Smooth muscle cell (in vitro differentiated cells): Measurements from ENCODE around the gene ADORA3. TPM values are rescaled to one million over a fixed set of nuclear protein-coding genes. Genes with fewer than 3 reads are reported as not detected.

Experiments used
- DNase-seq: peaks from one replicate; lab custom pipeline; 2025; ENCODE audit not compliant: unreplicated experiment; lab: John Stamatoyannopoulos, UW
- H2AFZ ChIP-seq: fragments of 200-600 bp; sonication (generic); 2 replicates; pipeline ENCODE4 v1.6.0; 2016; ENCODE audit warnings: antibody characterized with exemption, low read depth, mild to moderate bottlenecking
- H3F3A ChIP-seq: fragments of 200-600 bp; sonication (generic); 2 replicates; pipeline ENCODE4 v1.6.0; 2017; ENCODE audit warnings: antibody characterized with exemption, low read depth
- H3K27ac ChIP-seq: fragments of 200-600 bp; sonication (generic); 2 replicates; pipeline ENCODE4 v1.5.1; 2016; ENCODE audit warnings: low read depth, mild to moderate bottlenecking
- H3K27me3 ChIP-seq: fragments of 200-600 bp; sonication (generic); 2 replicates; pipeline ENCODE4 v1.6.1; 2016; ENCODE audit warnings: low read depth, mild to moderate bottlenecking
- H3K36me3 ChIP-seq: fragments of 200-600 bp; sonication (generic); 2 replicates; pipeline ENCODE4 v1.5.1; 2016; ENCODE audit warnings: low read depth
- H3K4me1 ChIP-seq: fragments of 200-600 bp; sonication (generic); 2 replicates; pipeline ENCODE4 v1.5.1; 2016; ENCODE audit warnings: low read depth
- H3K4me2 ChIP-seq: fragments of 200-600 bp; sonication (generic); 2 replicates; pipeline ENCODE4 v1.6.0; 2016; ENCODE audit warnings: mild to moderate bottlenecking
- H3K4me3 ChIP-seq: fragments of 200-600 bp; sonication (generic); 2 replicates; pipeline ENCODE4 v1.5.1; 2016; ENCODE audit warnings: mild to moderate bottlenecking
- H3K79me2 ChIP-seq: fragments of 200-600 bp; sonication (generic); 2 replicates; pipeline ENCODE4 v1.6.0; 2016; ENCODE audit warnings: low read depth, mild to moderate bottlenecking
- H3K9ac ChIP-seq: fragments of 200-600 bp; sonication (generic); 2 replicates; pipeline ENCODE4 v1.6.0; 2016; ENCODE audit warnings: low read depth
- H3K9me3 ChIP-seq: fragments of 200-600 bp; sonication (generic); replicated peaks from 2 replicates; pipeline ENCODE4 v1.5.1; 2016; ENCODE audit warnings: low read depth
- H4K20me1 ChIP-seq: fragments of 200-600 bp; sonication (generic); 2 replicates; pipeline ENCODE4 v1.6.0; 2016; ENCODE audit warnings: low read depth
- WGBS: methylation state at CpG from one replicate; pipeline ENCODE4 v1.1.7; 2016; ENCODE audit warnings: low lambda C conversion rate; 5-methylcytosine and 5-hydroxymethylcytosine counted together
- polyA plus RNA-seq: library from polyadenylated mRNA; unstranded; fragments of >200 nt; fragmentation: Nextera tagmentation; extraction: Ambion mirVana; gene quantifications from 2 replicates; pipeline ENCODE4 v1.2.1, GENCODE V29; 2016
- total RNA-seq: library from RNA; depleted of rRNA; stranded (reverse); fragments of >200 nt; gene quantifications from 2 replicates; pipeline ENCODE4 v1.2.3, GENCODE V29; 2014
- TF ChIP-seq, protein P1 (sequence below): fragments of 200-600 bp; sonication (generic); IDR thresholded peaks from 2 replicates; pipeline ENCODE4 v1.5.1; 2017; ENCODE audit warnings: borderline replicate concordance, mild to moderate bottlenecking, antibody characterized with exemption; ENCODE audit not compliant: insufficient read depth, poor library complexity, severe bottlenecking

The ADORA3 gene
- total and polyA plus RNA-seq, 2 experiments from 2014 or later: not detected

- no peaks in the 10 kb centered on the region for H3K4me1 ChIP-seq
- no peaks in the 10 kb centered on the region for H3F3A ChIP-seq
- DNase-seq: no peak
- H3K4me2 ChIP-seq: no peak overlapping the region
- H3K36me3 ChIP-seq: no peaks in the 10 kb centered on the region
- H3K27ac ChIP-seq: no peak overlapping the region
- H2AFZ ChIP-seq: no peak overlapping the region
- no peaks in the 10 kb centered on the region for H4K20me1 ChIP-seq
- H3K9ac ChIP-seq: no peak overlapping the region
- H3K27me3 ChIP-seq: no peaks in the 10 kb centered on the region
- TF ChIP-seq, protein P1, sequence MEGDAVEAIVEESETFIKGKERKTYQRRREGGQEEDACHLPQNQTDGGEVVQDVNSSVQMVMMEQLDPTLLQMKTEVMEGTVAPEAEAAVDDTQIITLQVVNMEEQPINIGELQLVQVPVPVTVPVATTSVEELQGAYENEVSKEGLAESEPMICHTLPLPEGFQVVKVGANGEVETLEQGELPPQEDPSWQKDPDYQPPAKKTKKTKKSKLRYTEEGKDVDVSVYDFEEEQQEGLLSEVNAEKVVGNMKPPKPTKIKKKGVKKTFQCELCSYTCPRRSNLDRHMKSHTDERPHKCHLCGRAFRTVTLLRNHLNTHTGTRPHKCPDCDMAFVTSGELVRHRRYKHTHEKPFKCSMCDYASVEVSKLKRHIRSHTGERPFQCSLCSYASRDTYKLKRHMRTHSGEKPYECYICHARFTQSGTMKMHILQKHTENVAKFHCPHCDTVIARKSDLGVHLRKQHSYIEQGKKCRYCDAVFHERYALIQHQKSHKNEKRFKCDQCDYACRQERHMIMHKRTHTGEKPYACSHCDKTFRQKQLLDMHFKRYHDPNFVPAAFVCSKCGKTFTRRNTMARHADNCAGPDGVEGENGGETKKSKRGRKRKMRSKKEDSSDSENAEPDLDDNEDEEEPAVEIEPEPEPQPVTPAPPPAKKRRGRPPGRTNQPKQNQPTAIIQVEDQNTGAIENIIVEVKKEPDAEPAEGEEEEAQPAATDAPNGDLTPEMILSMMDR: no peak
- H3K9me3 ChIP-seq: no peaks in the 10 kb centered on the region
- no peak overlapping the region for H3K4me3 ChIP-seq
- no peaks in the 10 kb centered on the region for H3K79me2 ChIP-seq
Measured at GRCh38 chr1:111476214-111476613, 27.2 kb downstream of the ADORA3 start.

- no peaks in the 10 kb centered on the region for H3K4me1 ChIP-seq
- H3K9me3 ChIP-seq: no peaks in the 10 kb centered on the region
- H4K20me1 ChIP-seq: no peaks in the 10 kb centered on the region
- H3K36me3 ChIP-seq: no peaks in the 10 kb centered on the region
- no peak overlapping the region for H3K27ac ChIP-seq
- H3K27me3 ChIP-seq: no peaks in the 10 kb centered on the region
- H3K79me2 ChIP-seq: no peaks in the 10 kb centered on the region
- no peak overlapping the region for H3K4me3 ChIP-seq
- no peak overlapping the region for H2AFZ ChIP-seq
- no peak overlapping the region for H3K4me2 ChIP-seq
- no peak for DNase-seq
- WGBS: 80% methylated on average over 5 of the region's 5 CpGs
- TF ChIP-seq, protein P1: no peak
- H3F3A ChIP-seq: no peaks in the 10 kb centered on the region
- H3K9ac ChIP-seq: no peak overlapping the region
Measured at GRCh38 chr1:111475701-111476100, 27.7 kb downstream of the ADORA3 start.

DNA sequence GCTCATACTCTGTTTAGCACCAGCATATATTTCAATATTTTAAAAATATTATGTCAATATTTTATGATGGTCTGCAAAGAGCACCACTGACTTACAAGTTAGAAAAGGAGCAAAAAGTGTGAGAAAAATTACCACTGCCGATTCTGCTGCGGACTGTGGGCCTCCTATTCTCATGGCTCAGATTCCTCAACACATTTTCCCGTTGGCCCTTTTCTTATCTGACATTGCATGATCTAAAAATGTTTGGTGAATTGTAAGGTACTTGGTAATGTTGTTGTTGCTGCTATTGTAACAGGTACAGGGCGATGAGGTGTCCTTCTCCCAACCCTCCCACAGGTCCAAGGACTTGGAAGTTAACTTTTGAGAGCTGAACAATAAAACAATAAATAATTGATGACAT, 28.9 kb downstream of the ADORA3 start:
- no peak overlapping the region for H3K4me2 ChIP-seq
- H2AFZ ChIP-seq: no peak overlapping the region
- no peak overlapping the region for H3K4me3 ChIP-seq
- WGBS: 94% methylated on average over 4 of the region's 4 CpGs
- DNase-seq: no peak
- no peaks in the 10 kb centered on the region for H3K36me3 ChIP-seq
- H3K27me3 ChIP-seq: no peaks in the 10 kb centered on the region
- H3K9ac ChIP-seq: no peak overlapping the region
- TF ChIP-seq, protein P1: no peak
- no peaks in the 10 kb centered on the region for H3F3A ChIP-seq
- H3K79me2 ChIP-seq: no peaks in the 10 kb centered on the region
- no peak overlapping the region for H3K27ac ChIP-seq
- H3K9me3 ChIP-seq: no peaks in the 10 kb centered on the region
- no peaks in the 10 kb centered on the region for H3K4me1 ChIP-seq
- H4K20me1 ChIP-seq: no peaks in the 10 kb centered on the region

DNA sequence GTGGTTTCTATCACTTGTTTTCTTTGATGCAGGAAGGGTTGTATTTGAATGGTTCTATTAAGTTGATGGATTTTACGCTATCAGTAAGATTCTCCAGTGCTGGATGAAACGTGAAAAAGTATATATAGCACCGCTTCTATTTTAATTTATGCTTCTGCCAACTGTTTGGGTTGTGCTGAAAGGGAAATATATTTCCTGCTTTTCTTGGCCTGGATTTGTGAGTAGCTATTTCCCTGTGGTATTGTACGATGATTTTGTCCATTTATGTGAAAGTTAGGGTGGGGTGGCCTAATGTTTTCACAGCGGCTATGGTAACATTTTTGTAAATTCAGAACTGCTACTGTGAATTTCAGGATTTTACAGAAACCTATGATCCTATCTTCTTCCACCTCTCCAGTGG, 29.3 kb downstream of the ADORA3 start:
- TF ChIP-seq, protein P1: no peak
- Histone ChIP-seq H4K20me1 (no peaks in the 10 kb centered on the region), H3K27ac (no peak overlapping the region), H3K27me3 (no peaks in the 10 kb centered on the region), H3K4me3 (no peak overlapping the region), H3K79me2 (no peaks in the 10 kb centered on the region), H3K4me1 (no peaks in the 10 kb centered on the region), H2AFZ (no peak overlapping the region), H3K4me2 (no peak overlapping the region), H3K36me3 (no peaks in the 10 kb centered on the region), H3K9me3 (no peaks in the 10 kb centered on the region), H3F3A (no peaks in the 10 kb centered on the region), H3K9ac (no peak overlapping the region)
- 96% methylated on average over 5 of the region's 5 CpGs for WGBS
- DNase-seq: no peak
